Esophagus squamous epithelium (tissue), 5 donors: ENCODE results near the gene FNDC1. TPM values are rescaled to one million over a fixed set of nuclear protein-coding genes. Genes with fewer than 3 reads are reported as not detected.

ENCODE experiments used
- DNase-seq: peaks from one replicate; lab custom pipeline; 2025; lab: John Stamatoyannopoulos, UW
- H3K27ac ChIP-seq, 4 donors: fragments of 200-600 bp; sonication (generic); one replicate each; pipeline ENCODE4 v1.5.1; 2016 to 2019; ENCODE audit warnings: mild to moderate bottlenecking in 1 of 4
- H3K27me3 ChIP-seq, 4 donors: fragments of 200-600 bp; sonication (generic); 1 replicate in 3 of 4; 2 replicates in 1 of 4; pipeline versions ENCODE4 v1.5.1 to v1.6.0; 2017 to 2021; ENCODE audit warnings: antibody characterized with exemption in 1 of 4
- H3K36me3 ChIP-seq, 3 donors: fragments of 200-600 bp; sonication (generic); one replicate each; pipeline ENCODE4 v1.5.1; 2016 to 2019
- H3K4me1 ChIP-seq, 3 donors: fragments of 200-600 bp; sonication (generic); one replicate each; pipeline ENCODE4 v1.5.1; 2017 to 2019
- H3K4me3 ChIP-seq, 4 donors: fragments of 200-600 bp; sonication (generic); 1 replicate in 3 of 4; 2 replicates in 1 of 4; pipeline ENCODE4 v1.5.1; 2016 to 2019; ENCODE audit warnings: mild to moderate bottlenecking in 2 of 4, moderate library complexity in 1 of 4
- H3K9me3 ChIP-seq, 3 donors: fragments of 200-600 bp; sonication (generic); one replicate each; pipeline ENCODE4 v1.5.1; 2016 to 2019
- CTCF ChIP-seq, 6 experiments: fragments of 450-650 bp in 4 of 6; fragments of 200-600 bp in 2 of 6; sonication (generic) in 2 of 6; IDR thresholded peaks; one replicate each; pipeline ENCODE4 v1.5.1; 2016 to 2019; ENCODE audit warnings: antibody characterized with exemption in 6 of 6, mild to moderate bottlenecking in 4 of 6, moderate library complexity in 4 of 6
- POLR2A ChIP-seq, 4 donors: fragments of 450-650 bp; IDR thresholded peaks; one replicate each; pipeline ENCODE4 v1.6.1; 2017; ENCODE audit warnings: antibody characterized with exemption in 4 of 4, mild to moderate bottlenecking in 4 of 4, moderate library complexity in 3 of 4
- WGBS, 2 donors: methylation state at CpG; one replicate each; pipeline ENCODE4 v1.1.5; 2018; 5-methylcytosine and 5-hydroxymethylcytosine counted together
- intact Hi-C: fragments of 100-400 bp; cut with DNase I; formaldehyde crosslinking; loops from one replicate; pipeline ENCODE4 v1.15.0; 2022
- total RNA-seq, 4 donors: library from RNA; depleted of rRNA; stranded (reverse); fragments of >200 nt; gene quantifications; one replicate each; pipeline ENCODE4 v1.1.0, GENCODE V29; 2016
- donor health status: DM: yes; HTN: yes; CAD: no.

Gene FNDC1
- total RNA-seq, 4 donors from 2014 or later: 0.04 to 0.38 (median 0.06) TPM; not detected in 1

- H3K27ac ChIP-seq: no peak overlapping the region
- 79 to 85% methylated on average over 2 of the region's 2 CpGs for WGBS, 2 donors
- DNase-seq: no peak
- H3K9me3 ChIP-seq: no peaks in the 10 kb centered on the region
- TF ChIP-seq CTCF (IDR thresholded peaks at IDR 0.05) (no peak), POLR2A (IDR thresholded peaks at IDR 0.05) (no peak)
- no peak overlapping the region for H3K4me3 ChIP-seq
- no peaks in the 10 kb centered on the region for H3K4me1 ChIP-seq
- intact Hi-C loops: no loop called here
- H3K36me3 ChIP-seq: no peaks in the 10 kb centered on the region
- no peaks in the 10 kb centered on the region for H3K27me3 ChIP-seq
Measured at GRCh38 chr6:159299566-159299965, 130.4 kb downstream of the FNDC1 start.

- intact Hi-C loops: no loop called here
- no peaks in the 10 kb centered on the region for H3K9me3 ChIP-seq
- WGBS, 2 donors: 76 to 88% methylated on average over 4 to 5 of the region's 5 CpGs
- H3K27me3 ChIP-seq: no peaks in the 10 kb centered on the region
- H3K36me3 ChIP-seq: no peaks in the 10 kb centered on the region
- H3K4me1 ChIP-seq: no peaks in the 10 kb centered on the region
- no peak for DNase-seq
- TF ChIP-seq CTCF (IDR thresholded peaks at IDR 0.05): no peak
- no peak for TF ChIP-seq POLR2A (IDR thresholded peaks at IDR 0.05)
- H3K27ac ChIP-seq: no peak overlapping the region
- no peak overlapping the region for H3K4me3 ChIP-seq
Measured at GRCh38 chr6:159301277-159301676, 132.1 kb downstream of the FNDC1 start.

GRCh38 chr6:159301810-159302593 lies 132.8 kb downstream of the FNDC1 start:
- Histone ChIP-seq H3K4me3 (no peak overlapping the region), H3K36me3 (no peaks in the 10 kb centered on the region), H3K4me1 (no peaks in the 10 kb centered on the region), H3K27ac (no peak overlapping the region), H3K27me3 (no peaks in the 10 kb centered on the region), H3K9me3 (no peaks in the 10 kb centered on the region)
- intact Hi-C loops: no loop called here
- TF ChIP-seq CTCF (IDR thresholded peaks at IDR 0.05): no peak
- no peak for TF ChIP-seq POLR2A (IDR thresholded peaks at IDR 0.05)
- 69 to 76% methylated on average over 7 of the region's 7 CpGs for WGBS, 2 donors
- no peak for DNase-seq

- H3K36me3 ChIP-seq: no peaks in the 10 kb centered on the region
- intact Hi-C loops: no loop called here
- H3K9me3 ChIP-seq: no peaks in the 10 kb centered on the region
- H3K27me3 ChIP-seq: no peaks in the 10 kb centered on the region
- no peak overlapping the region for H3K27ac ChIP-seq
- 62 to 68% methylated on average over 5 of the region's 5 CpGs for WGBS, 2 donors
- H3K4me3 ChIP-seq: no peak overlapping the region
- no peak for DNase-seq
- no peaks in the 10 kb centered on the region for H3K4me1 ChIP-seq
- TF ChIP-seq POLR2A (IDR thresholded peaks at IDR 0.05): no peak
- TF ChIP-seq CTCF (IDR thresholded peaks at IDR 0.05): no peak
Measured at GRCh38 chr6:159302594-159302992, 133.4 kb downstream of the FNDC1 start.

- no peaks in the 10 kb centered on the region for H3K36me3 ChIP-seq
- TF ChIP-seq POLR2A (IDR thresholded peaks at IDR 0.05) (no peak), CTCF (IDR thresholded peaks at IDR 0.05) (no peak)
- no peak overlapping the region for H3K27ac ChIP-seq
- H3K9me3 ChIP-seq: no peaks in the 10 kb centered on the region
- no peak for DNase-seq
- H3K4me1 ChIP-seq: no peaks in the 10 kb centered on the region
- intact Hi-C loops: no loop called here
- no peaks in the 10 kb centered on the region for H3K27me3 ChIP-seq
- H3K4me3 ChIP-seq: no peak overlapping the region
- WGBS, 2 donors: 70% methylated on average over 2 of the region's 2 CpGs
Measured at GRCh38 chr6:159303159-159303558, 134.0 kb downstream of the FNDC1 start.
